Nephron (organoid): Measurements from ENCODE around the gene RPTOR.

Experiments
- H3K27ac Mint-ChIP-seq, 3 experiments: 2 replicates each; pipeline ENCODE4 v1.8.0; 2020; ENCODE audit warnings: mixed read lengths in 3 of 3, mild to moderate bottlenecking in 2 of 3, moderate library complexity in 1 of 3
- H3K27me3 Mint-ChIP-seq: 2 replicates; pipeline ENCODE4 v1.8.0; 2021; ENCODE audit warnings: low read depth, mild to moderate bottlenecking, moderate library complexity, mixed read lengths
- H3K36me3 Mint-ChIP-seq: 2 replicates; pipeline ENCODE4 v1.8.0; 2020; ENCODE audit warnings: low read depth, mixed read lengths
- H3K4me1 Mint-ChIP-seq: 2 replicates; pipeline ENCODE4 v1.8.0; 2020; ENCODE audit warnings: mixed read lengths
- H3K4me3 Mint-ChIP-seq, 3 experiments: 2 replicates each; pipeline ENCODE4 v1.8.0; 2020; ENCODE audit warnings: mild to moderate bottlenecking in 3 of 3, mixed read lengths in 3 of 3, moderate library complexity in 2 of 3
- H3K9me3 Mint-ChIP-seq: 2 replicates; pipeline ENCODE4 v1.8.0; 2020; ENCODE audit warnings: mixed read lengths
- CTCF ChIP-seq, 3 experiments: fragments of 200-600 bp; sonication (generic); IDR thresholded peaks; one replicate each; pipeline ENCODE4 v1.5.0; 2021; ENCODE audit warnings: antibody characterized with exemption in 3 of 3; ENCODE audit not compliant: unreplicated experiment in 3 of 3

The RPTOR gene

DNA sequence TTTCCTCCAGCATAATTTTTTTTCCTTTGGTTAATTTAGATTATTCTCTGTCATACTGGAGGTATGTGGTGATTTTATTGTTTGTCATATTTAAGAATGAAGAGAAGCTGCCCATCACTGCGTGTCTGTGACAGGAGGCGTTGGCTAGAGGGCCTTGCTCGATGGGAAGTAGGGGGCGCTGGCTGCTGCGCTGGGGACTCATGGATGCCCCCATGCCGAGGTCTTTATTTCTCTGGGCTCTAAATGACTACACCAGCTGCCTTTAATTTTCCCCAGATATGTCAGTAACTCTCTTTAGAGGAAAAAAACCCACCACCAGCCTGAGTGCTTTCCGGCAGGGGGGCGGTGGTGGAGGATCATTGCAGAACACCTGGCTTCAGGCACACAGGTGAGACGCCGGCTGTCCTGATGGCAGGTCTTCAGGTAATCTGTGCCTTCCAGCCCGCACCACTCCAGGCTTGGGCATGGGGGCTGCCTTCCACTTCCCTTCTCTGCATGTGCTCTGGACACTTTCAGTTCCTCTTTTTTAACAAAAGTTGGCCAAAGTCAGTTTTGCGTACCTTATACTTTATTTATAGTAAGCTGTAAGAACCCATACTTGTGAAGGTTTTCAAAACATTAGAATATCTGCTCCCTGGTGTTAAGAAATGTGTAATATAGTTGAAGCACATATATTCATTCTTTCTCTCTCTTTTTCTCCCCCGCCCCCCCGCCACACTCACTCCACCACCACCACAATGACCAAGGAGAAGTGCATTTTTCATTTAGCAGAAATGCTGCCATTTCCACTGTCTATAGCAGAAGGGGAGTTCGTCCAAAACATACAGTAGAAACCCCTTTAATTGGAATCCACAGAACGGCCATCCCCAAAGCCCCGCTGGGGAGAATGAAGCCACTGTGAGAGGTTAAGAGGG is 192.7 kb downstream of the RPTOR start:
- Mint-ChIP-seq H3K36me3 (peaks cover 32% of the 10 kb centered on the region), H3K4me1 (peaks cover 25% of the 10 kb centered on the region), H3K27me3 (no peaks in the 10 kb centered on the region), H3K9me3 (no peaks in the 10 kb centered on the region), H3K27ac (no peak overlapping the region), H3K4me3 (no peak overlapping the region)
- TF ChIP-seq CTCF (IDR thresholded peaks at IDR 0.05; ENCODE audit: unreplicated experiment in 3 of 3), result no peak

- Mint-ChIP-seq H3K27ac (no peak overlapping the region), H3K36me3 (peaks cover 36% of the 10 kb centered on the region), H3K4me3 (no peak overlapping the region), H3K27me3 (no peaks in the 10 kb centered on the region), H3K9me3 (no peaks in the 10 kb centered on the region), H3K4me1 (peaks cover 22% of the 10 kb centered on the region)
- no peak for TF ChIP-seq CTCF (IDR thresholded peaks at IDR 0.05; ENCODE audit: unreplicated experiment in 3 of 3)
Measured at GRCh38 chr17:80738020-80738808, 193.6 kb downstream of the RPTOR start.

DNA sequence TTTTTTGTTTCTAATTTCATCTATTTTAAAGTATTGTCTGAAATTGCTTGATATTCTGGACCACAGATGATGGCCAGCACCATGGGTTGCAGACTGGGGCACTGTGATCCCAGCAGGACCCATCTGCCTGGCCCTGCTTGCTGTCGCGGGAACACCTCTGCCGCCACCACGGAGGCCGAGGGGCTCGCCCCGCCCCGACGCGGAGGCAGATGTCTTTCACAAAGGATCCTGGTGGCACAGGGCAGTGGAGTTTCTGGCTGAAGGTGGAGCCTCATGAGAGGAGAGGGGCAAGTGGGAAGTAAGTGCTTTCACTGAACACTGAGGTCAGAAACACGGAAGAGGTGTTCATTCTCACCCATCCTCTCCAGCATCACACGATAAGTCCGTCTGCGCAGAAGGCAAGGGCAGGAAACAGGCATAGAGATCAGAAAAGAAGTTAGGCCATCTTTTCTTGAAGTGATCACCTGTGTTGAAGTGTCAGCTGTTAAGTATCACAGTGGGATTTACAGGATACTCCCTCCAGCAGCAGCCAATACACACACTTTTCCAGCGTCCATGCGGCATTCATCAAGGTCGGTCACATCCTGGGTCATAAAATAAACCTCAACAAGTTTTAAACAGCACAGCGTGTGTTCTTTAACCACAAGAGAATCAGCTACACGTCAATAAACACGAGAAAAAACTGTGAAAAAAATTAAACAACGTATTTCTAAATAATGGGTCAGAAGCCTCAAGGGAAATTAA is 194.5 kb downstream of the RPTOR start:
- H3K4me1 Mint-ChIP-seq, result peaks cover 12% of the 10 kb centered on the region
- H3K36me3 Mint-ChIP-seq, result peaks cover 36% of the 10 kb centered on the region

GRCh38 chr17:80740141-80740540 is 195.5 kb downstream of the RPTOR start:
- Mint-ChIP-seq H3K4me3 (no peak overlapping the region), H3K4me1 (peaks cover 9% of the 10 kb centered on the region), H3K27me3 (no peaks in the 10 kb centered on the region), H3K9me3 (no peaks in the 10 kb centered on the region), H3K27ac (no peak overlapping the region), H3K36me3 (peaks cover 36% of the 10 kb centered on the region)
- TF ChIP-seq CTCF (IDR thresholded peaks at IDR 0.05; ENCODE audit: unreplicated experiment in 3 of 3), result no peak

More for the DNA sequence above, 194.5 kb downstream of the RPTOR start:
- Mint-ChIP-seq H3K27ac (no peak overlapping the region), H3K27me3 (no peaks in the 10 kb centered on the region), H3K9me3 (no peaks in the 10 kb centered on the region), H3K4me3 (no peak overlapping the region)
- no peak for TF ChIP-seq CTCF (IDR thresholded peaks at IDR 0.05; ENCODE audit: unreplicated experiment in 3 of 3)

DNA sequence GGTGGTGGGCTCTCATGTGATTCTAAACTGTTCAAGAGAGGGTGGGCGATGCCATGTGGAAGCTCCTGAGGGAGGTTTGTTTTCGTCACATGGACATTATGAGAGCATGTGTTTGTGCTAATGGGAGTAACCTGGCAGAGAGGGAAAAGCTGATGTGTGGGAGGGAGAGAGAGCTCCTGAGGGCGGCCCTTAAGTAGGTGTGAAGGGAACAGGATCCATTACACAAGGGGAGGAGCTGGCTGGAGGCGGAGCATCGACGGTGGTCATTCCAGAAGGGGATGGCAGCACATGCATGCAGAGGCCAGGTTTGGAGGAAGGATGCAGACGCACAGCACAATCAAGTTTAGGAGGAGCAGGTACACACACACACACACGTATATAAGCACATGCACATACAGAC is 197.5 kb downstream of the RPTOR start:
- no peak for TF ChIP-seq CTCF (IDR thresholded peaks at IDR 0.05; ENCODE audit: unreplicated experiment in 3 of 3)
- Mint-ChIP-seq H3K9me3 (no peaks in the 10 kb centered on the region), H3K4me1 (no peaks in the 10 kb centered on the region), H3K27ac (no peak overlapping the region), H3K36me3 (peaks cover 36% of the 10 kb centered on the region), H3K27me3 (no peaks in the 10 kb centered on the region), H3K4me3 (no peak overlapping the region)
